ENCODE measurements around the gene SDK1.

DNA sequence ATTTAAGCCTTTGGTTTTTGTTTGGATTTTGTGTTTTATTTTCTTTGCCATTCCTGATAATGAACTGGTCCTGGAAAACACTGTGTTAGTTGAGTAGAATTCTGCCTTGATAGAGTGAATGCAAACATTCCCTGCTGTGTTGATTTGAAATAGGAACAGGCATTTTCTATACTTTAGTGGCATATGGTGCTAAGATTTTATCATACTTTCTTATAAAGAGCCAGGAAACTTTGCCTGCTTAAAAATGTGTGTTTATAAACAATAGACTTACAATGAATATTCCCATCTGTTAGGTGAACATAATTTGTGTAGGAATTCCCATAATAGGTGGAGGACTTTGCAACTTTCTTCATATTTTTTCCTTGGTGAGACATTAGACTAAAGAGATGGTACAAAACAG is 333.3 kb downstream of the SDK1 start:
- TF ChIP-seq EP300 (IDR thresholded peaks at IDR 0.05) (no peak), CTCF (IDR thresholded peaks at IDR 0.05) (no peak)
